ENCODE measurements around the gene PDXP. TPM values are rescaled to one million over a fixed set of nuclear protein-coding genes. Genes with fewer than 3 reads are reported as not detected.
A peak's percentile ranks its signal among the peaks of the same experiment; 100 is the strongest.
"Not testable (repeated sequence)": the region's sequence is repeated elsewhere in the genome, so short reads cannot be mapped to it uniquely, and the experiment has no call there.

Gene PDXP
- total RNA-seq, 1 donor from 2014 or later = 12.3 TPM

- DNase-seq = peak; percentile 99
Observed at GRCh38 chr22:37674951-37675929, 16.7 kb downstream of the PDXP start, which contains the start of gene LGALS1. LGALS1 (plus strand) TSS chr22:37675636; CDS start chr22:37675703, 67 bp downstream.

DNA sequence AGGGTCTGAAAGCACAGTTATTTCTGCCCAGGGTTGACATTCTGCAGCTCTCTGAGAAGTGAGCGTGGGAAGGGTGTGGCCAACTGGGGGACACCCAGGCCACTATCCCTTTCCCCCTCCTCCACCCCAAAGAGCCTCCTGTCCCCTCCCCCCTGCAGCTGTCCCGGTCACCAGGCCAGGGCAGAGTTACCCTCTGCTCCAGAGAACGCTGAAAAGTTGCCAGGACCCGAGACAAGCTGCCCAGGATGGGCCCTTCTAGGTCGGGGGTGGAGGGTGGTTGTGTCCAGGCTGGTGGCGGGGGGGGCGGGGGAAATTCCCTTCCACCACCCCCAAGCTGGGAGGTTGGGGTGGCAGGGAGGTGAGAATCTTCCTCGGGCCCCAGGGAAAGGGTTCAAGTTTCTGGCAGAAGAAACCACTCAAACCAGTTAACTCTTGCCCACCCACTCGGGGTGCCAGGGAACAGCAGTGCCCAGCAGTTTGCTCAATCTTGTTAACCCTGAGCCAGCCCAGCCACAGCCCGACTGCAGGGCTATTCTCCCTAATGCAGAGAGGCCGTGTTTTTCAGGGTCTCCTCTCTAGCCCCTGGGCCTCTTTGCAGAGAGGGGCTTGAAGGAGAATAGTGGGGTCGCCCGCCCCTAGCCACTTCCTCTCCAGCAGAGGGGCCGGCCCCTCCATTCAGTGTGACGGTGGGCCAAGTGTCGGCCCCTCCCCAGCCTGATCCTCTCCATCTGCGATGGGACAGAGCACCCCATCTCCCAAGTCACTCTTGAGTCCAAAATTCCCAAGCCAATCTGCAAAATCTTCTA is 17.6 kb downstream of the PDXP start:
- DNase-seq = peak; percentile 88

DNA sequence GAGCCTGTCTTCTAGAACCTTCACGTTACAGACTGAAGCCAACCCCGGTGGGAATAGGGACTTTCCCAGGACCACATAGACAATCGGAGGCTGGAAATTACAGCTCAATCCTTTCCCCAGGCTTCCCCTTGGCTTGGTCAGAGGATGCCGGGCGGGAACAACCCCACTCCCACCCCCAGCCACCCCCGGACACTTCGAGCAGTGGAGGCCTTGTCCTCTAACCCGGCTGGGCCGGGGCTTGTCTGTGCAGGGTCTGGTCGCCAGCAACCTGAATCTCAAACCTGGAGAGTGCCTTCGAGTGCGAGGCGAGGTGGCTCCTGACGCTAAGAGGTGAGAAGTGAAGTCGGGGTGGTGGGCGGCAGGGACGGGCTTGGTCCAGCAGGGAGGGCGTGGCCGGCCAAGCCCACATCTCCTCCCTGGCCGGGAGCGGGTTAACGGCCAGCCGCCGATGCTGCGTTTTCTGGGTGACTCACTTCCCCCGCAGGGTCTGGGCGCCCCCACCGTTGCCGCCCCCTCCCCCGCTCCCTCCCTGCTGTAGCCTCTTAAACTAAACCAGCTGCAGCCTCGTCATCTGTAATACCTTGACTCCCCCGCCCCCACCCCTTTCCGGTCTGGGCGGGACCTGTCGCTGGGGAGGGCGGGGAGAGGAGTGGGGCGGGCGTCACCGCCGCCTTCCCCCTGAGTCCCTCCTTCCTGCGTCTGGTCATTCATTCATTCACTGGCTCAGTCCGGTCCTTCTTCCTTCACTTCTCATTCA is 18.4 kb downstream of the PDXP start:
- DNase-seq = peak; percentile 95

GRCh38 chr22:37677493-37677974 is 19.0 kb downstream of the PDXP start:
- no peak for DNase-seq

- DNase-seq = no peak
Observed at GRCh38 chr22:37678372-37678771, 19.8 kb downstream of the PDXP start.

DNA sequence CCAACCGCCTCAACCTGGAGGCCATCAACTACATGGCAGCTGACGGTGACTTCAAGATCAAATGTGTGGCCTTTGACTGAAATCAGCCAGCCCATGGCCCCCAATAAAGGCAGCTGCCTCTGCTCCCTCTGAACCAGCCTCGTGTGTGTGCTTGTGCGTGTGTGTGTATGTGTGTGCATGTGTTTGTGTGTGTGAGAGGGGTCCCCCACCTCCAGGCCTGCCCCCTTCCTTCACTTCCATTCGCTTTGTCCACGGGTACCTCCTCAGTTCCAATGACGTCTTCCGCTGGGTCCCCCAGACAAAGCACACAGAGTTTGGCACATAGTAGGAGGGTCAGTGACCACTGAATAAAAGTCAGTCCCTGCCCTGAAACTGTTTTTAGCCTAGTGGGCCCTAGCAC is 21.1 kb downstream of the PDXP start:
- no peak for DNase-seq

DNA sequence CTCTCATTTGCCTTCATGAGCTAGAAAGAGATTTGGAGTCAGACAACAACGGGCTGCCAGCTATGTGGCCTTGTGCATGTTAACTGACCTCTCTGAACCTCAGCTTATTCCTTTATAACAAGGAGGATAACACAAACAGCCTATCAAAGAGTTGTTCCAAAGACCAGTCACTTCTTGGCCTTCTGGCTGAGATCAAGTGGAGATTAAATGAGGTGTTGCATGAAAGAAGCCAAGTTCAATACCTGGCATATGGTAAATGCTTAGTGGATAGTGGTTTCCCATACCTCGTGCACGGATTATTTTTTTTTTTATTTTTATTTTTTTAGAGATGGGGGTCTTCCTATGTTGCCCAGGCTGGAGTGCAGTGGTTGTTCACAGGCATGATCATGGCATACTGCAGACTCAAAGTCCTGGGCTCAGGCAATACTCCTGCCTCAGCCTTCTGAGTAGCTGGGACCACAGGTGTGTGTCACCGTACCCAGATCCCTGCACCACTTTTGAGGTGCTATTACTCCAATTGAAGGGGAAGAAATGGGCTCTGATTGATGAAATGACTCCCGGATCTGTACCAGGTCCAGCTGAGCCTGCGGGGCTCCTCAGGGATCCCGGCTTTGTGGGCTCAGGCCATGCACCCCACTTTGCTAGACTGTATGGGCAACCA is 21.8 kb downstream of the PDXP start:
- DNase-seq = no peak

- DNase-seq = no peak
Observed at GRCh38 chr22:37681001-37681424, 22.5 kb downstream of the PDXP start.

DNA sequence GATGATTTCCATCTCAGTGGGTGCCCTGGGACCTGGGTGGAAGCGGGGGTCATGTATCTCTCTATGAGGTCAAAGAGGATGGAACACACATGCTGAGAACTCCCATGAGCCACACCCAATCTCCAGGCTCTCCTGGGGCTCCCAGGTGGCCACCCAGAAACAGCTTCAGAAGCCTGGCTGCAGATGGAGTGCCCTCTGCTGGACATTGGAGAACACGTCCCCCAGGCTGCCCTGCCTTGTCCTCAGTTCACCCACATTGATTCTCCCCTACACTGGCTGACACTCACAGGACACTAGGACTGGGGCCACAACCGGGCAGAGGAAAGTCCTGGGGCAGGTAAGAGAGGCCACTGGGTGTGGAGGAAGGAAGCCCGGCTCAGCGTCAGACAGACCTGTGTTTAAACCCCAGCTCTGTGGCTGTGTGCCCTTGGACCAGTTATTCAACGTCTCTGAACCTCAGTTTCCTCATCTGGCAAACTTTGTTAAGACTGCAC is 23.1 kb downstream of the PDXP start:
- peak; percentile 83 for DNase-seq

DNA sequence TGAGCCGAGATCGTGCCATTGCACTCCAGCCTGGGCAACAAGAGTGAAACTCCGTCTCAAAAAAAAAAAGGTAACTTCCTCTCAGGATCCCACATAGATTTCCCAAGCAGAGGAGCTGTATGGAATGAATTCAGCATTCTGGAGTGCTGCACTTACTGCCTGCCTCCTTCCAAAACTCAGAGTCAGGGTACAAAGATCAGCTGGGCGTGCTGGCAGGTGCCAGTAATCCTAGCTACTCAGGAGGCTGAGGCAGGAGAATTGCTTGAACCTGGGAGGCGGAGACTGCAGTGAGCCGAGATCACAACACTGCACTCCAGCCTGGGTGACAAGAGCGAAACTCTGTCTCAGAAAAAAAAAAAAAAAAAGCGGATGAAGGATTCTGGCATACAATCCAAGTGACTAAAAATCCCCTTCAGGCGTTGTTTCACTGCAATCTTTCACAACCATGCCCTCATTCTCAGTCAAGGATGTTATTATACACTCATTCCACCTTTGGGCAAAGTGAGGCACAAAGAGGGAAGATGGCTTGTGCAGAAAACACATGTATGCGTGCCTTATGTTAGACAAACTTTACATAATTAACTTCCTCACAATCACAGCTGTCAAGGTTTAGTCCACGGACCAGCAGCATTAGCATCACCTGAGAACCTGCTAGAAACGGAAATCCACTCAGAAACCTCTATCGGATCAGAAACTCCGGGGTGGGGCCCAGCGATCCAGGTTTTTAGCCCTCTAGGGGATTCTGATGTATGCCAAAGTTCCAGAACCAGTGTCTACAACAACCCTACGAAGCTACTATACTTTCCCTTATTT is 26.5 kb downstream of the PDXP start:
- DNase-seq = no peak

DNA sequence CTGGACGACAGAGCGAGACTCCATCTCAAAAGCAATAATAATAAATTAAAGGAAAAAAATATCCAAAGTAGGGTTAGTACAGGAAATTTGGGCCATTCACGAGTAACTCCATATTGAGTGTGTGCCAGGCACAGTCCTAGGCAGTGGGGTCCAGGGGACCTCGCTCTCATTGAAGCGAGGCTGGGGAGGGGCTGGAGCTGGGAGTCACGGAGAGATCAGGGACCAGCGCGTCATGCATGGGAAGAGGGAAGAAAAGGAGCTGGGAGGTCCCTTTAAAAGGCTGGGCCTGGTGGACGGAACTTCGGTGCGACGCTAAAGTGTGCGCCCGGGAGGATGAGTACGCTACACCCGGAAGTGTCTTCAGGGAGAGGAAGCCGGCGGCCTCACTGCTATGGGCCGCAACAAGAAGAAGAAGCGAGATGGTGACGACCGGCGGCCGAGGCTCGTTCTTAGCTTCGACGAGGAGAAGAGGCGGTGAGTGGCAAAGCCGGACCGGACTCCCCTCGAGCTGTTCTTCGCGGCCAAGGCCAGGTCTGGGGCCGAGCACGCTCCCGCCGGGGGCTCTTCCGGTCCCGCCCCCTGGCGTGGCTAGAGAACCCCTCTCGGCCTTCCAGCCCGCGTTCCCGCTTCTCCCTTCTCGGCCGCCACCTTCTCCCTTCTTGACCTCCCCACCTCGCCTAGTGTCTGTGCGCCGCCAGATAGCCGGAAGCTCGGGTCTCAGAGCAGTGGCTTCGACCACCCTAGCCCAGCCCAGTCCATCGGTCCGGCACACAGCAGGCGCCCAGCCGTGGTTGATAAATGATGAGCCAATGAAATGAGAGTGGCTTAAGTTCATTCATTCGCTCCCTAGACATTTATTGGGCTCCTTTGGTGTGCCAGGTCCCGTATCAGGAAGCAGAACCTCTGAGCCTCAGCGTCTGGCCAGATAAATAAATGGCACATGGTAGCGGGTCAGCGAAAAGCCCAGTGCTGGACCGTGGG is 27.8 kb downstream of the PDXP start, which contains the start of gene NOL12:
TSS of gene NOL12 (plus strand) at position 342 of the 981 bp plus-strand sequence. CDS start at position 392, 50 bp downstream.
- peak; percentile 94 for DNase-seq

GRCh38 chr22:37690407-37690806 is 31.9 kb downstream of the PDXP start:
- no peak for DNase-seq

GRCh38 chr22:37690901-37691504 is 32.5 kb downstream of the PDXP start:
- DNase-seq = no peak

GRCh38 chr22:37692627-37693285 is 34.2 kb downstream of the PDXP start:
- DNase-seq = no peak

DNA sequence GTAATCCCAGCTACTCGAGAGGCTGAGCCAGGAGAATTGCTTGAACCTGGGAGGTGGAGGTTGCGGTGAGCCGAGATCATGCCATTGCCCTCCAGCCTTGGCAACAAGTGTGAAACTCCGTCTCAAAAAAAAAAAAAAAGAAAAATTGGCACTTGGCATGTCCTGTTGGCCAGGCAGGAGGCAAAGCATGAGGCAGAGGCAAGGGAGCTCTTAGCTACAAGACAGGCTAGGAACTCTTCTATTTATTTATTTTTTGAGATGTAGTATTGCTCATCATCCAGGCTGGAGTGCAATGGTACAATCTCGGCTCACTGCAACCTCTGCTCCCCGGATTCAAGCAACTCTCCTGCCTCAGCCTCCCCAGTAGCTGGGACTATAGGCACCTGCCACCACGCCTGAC is 35.6 kb downstream of the PDXP start:
- DNase-seq = not testable (repeated sequence)

DNA sequence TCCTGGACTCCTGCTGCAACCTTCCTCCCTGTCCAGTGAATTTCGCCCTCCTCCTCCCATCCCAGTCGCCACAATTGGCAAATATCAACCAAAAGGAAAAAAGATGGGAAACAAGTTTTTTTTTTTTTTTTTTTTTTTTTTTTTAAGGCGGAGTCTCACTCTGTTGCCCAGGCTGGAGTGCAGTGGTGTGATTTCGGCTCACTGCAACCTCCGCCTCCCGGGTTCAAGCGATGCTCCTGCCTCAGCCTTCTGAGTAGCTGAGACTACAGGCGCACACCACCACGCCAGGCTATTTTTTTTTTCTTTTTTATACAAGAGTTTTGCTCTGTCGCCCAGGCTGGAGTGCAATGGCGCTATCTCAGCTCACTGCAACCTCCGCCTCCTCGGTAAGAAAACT is 37.7 kb downstream of the PDXP start:
- DNase-seq = not testable (repeated sequence)

GRCh38 chr22:37696657-37697537 is 38.4 kb downstream of the PDXP start, which contains the start of gene TRIOBP:
TRIOBP (plus strand) TSS chr22:37697048; CDS start chr22:37701366, 4,318 bp downstream.
- DNase-seq = peak; percentile 98
